Fibroblast of pulmonary artery (primary cell): ENCODE measurements around the gene IARS2.

Source experiments
- DNase-seq: peaks from one replicate; pipeline ENCODE4 v3.0.0-alpha.2; 2010; ENCODE audit warnings: low read depth
- H3K4me3 ChIP-seq: replicated peaks from 2 replicates; pipeline ENCODE4 v1.5.1; 2011; ENCODE audit warnings: low read depth, mild to moderate bottlenecking, control low read depth, low read length, moderate library complexity
- CTCF ChIP-seq: IDR thresholded peaks from 2 replicates; pipeline ENCODE4 v1.5.1; 2011; ENCODE audit warnings: mild to moderate bottlenecking, control low read depth, low read length, inconsistent platforms; ENCODE audit errors: missing control alignments

Gene IARS2

GRCh38 chr1:220182656-220183055 is 88.7 kb downstream of the IARS2 start:
- DNase-seq = peak; percentile 10
- no peak overlapping the region for H3K4me3 ChIP-seq
- TF ChIP-seq CTCF = no peak

GRCh38 chr1:220184506-220184905 is 90.6 kb downstream of the IARS2 start:
- TF ChIP-seq CTCF = no peak
- no peak for DNase-seq
- H3K4me3 ChIP-seq = no peak overlapping the region

- TF ChIP-seq CTCF = no peak
- no peak overlapping the region for H3K4me3 ChIP-seq
- no peak for DNase-seq
Measured at GRCh38 chr1:220186752-220187151, 92.8 kb downstream of the IARS2 start.

- no peak for DNase-seq
- no peak overlapping the region for H3K4me3 ChIP-seq
- TF ChIP-seq CTCF = no peak
Measured at GRCh38 chr1:220188538-220188937, 94.6 kb downstream of the IARS2 start.

GRCh38 chr1:220189750-220190347 is 95.9 kb downstream of the IARS2 start:
- DNase-seq = peak; percentile 59
- no peak overlapping the region for H3K4me3 ChIP-seq
- TF ChIP-seq CTCF = peak; percentile 53

- no peak for DNase-seq
Measured at GRCh38 chr1:220195701-220196100, 101.8 kb downstream of the IARS2 start.

More at GRCh38 chr1:220195701-220196100, 101.8 kb downstream of the IARS2 start:
- no peak for TF ChIP-seq CTCF
- H3K4me3 ChIP-seq = no peak overlapping the region
